B cell (primary cell): Measurements from ENCODE around the gene GJC1. TPM values are rescaled to one million over a fixed set of nuclear protein-coding genes. Genes with fewer than 3 reads are reported as not detected.

ENCODE experiments used
- ATAC-seq: fragments of 200-7000 bp; cut with Tn5 transposase; one replicate; pipeline ENCODE4 v1.10.0; 2021; ENCODE audit warnings: low read depth, mild to moderate bottlenecking, moderate number of reproducible peaks, moderate library complexity
- CTCF ChIA-PET: fragments of 350-600 bp; sonication (Branson Sonifier 250); formaldehyde crosslinking; loops from one replicate; lab custom pipeline; 2021; ENCODE audit warnings: antibody characterized with exemption, inconsistent platforms; lab: Charles Lee
- POLR2A ChIA-PET: fragments of 350-600 bp; sonication (Branson Sonifier 250); formaldehyde crosslinking; loops from one replicate; lab custom pipeline; 2021; ENCODE audit warnings: antibody characterized with exemption; lab: Charles Lee
- DNase-seq: peaks from one replicate; pipeline ENCODE4 v3.0.0; 2013
- H2AFZ ChIP-seq: 2 replicates; pipeline ENCODE4 v1.6.1; 2012; ENCODE audit warnings: mild to moderate bottlenecking, low read depth, low read length; ENCODE audit not compliant: insufficient read depth, poor library complexity, severe bottlenecking
- H3K27ac ChIP-seq, 2 donors: 1 replicate in 1 of 2; 2 replicates in 1 of 2; pipeline ENCODE4 v1.5.1; 2012 to 2013; ENCODE audit warnings: low read length in 2 of 2, mild to moderate bottlenecking in 2 of 2, moderate library complexity in 1 of 2
- H3K27me3 ChIP-seq, 4 experiments: fragments of 200-600 bp in 1 of 4; sonication (generic) in 1 of 4; replicated peaks in 1 of 4; 1 replicate in 2 of 4; 2 replicates in 2 of 4; pipeline versions ENCODE4 v1.6.1 to v1.7.0; 2013 to 2016; ENCODE audit warnings: low read length in 3 of 4, mild to moderate bottlenecking in 2 of 4, mixed read lengths in 1 of 4, moderate library complexity in 1 of 4; ENCODE audit not compliant: insufficient read depth in 4 of 4, control insufficient read depth in 3 of 4; ENCODE audit errors: control extremely low read depth in 1 of 4
- H3K36me3 ChIP-seq, 2 experiments: replicated peaks in 1 of 2; 1 replicate in 1 of 2; 2 replicates in 1 of 2; pipeline versions ENCODE4 v1.6.1 to v1.7.1; 2013; ENCODE audit warnings: low read length in 1 of 2; ENCODE audit not compliant: insufficient read depth in 2 of 2, control insufficient read depth in 1 of 2; ENCODE audit errors: control extremely low read depth in 1 of 2, extremely low read depth in 1 of 2
- H3K4me1 ChIP-seq, 2 donors: fragments of 200-600 bp in 1 of 2; sonication (generic) in 1 of 2; 1 replicate in 1 of 2; 2 replicates in 1 of 2; pipeline versions ENCODE4 v1.5.1 to v1.6.1; 2013 to 2017; ENCODE audit warnings: low read length in 2 of 2; ENCODE audit not compliant: control insufficient read depth in 2 of 2, insufficient read depth in 2 of 2
- H3K4me2 ChIP-seq: replicated peaks from 2 replicates; pipeline ENCODE3; 2012; ENCODE audit warnings: mild to moderate bottlenecking, low read depth, low read length; ENCODE audit not compliant: poor library complexity, severe bottlenecking
- H3K4me3 ChIP-seq, 5 experiments: fragments of 200-600 bp in 1 of 5; sonication (generic) in 1 of 5; 1 replicate in 3 of 5; 2 replicates in 2 of 5; pipeline versions ENCODE4 v1.5.1 to v1.7.0; 2011 to 2016; ENCODE audit warnings: low read length in 4 of 5, mild to moderate bottlenecking in 4 of 5, low read depth in 2 of 5, control low read depth in 1 of 5, moderate library complexity in 1 of 5; ENCODE audit not compliant: insufficient read depth in 1 of 5; ENCODE audit errors: control extremely low read depth in 1 of 5, extremely low read depth in 1 of 5
- H3K79me2 ChIP-seq: fragments of 200-600 bp; sonication (generic); one replicate; pipeline ENCODE4 v1.6.0; 2016; ENCODE audit warnings: low read length; ENCODE audit not compliant: control insufficient read depth, insufficient read depth
- H3K9ac ChIP-seq: fragments of 200-600 bp; sonication (generic); 2 replicates; pipeline ENCODE4 v1.6.1; 2017; ENCODE audit warnings: mild to moderate bottlenecking, low read length, moderate library complexity
- H3K9me3 ChIP-seq, 3 donors: one replicate each; pipeline versions ENCODE4 v1.6.1 to v1.7.1; 2013; ENCODE audit warnings: low read length in 2 of 3; ENCODE audit not compliant: control insufficient read depth in 2 of 3, insufficient read depth in 1 of 3; ENCODE audit errors: control extremely low read depth in 1 of 3
- H4K20me1 ChIP-seq: 2 replicates; pipeline ENCODE4 v1.6.0; 2012; ENCODE audit warnings: mild to moderate bottlenecking, low read length; ENCODE audit not compliant: insufficient read depth, control insufficient read depth, poor library complexity, severe bottlenecking
- H3K27ac Mint-ChIP-seq: one replicate; pipeline ENCODE4 v1.8.0; 2021; ENCODE audit warnings: mixed read lengths
- H3K27me3 Mint-ChIP-seq: one replicate; pipeline ENCODE4 v1.8.0; 2021; ENCODE audit warnings: mixed read lengths
- H3K4me1 Mint-ChIP-seq: one replicate; pipeline ENCODE4 v1.8.0; 2021; ENCODE audit warnings: mixed read lengths
- H3K4me3 Mint-ChIP-seq: one replicate; pipeline ENCODE4 v1.8.0; 2021; ENCODE audit warnings: mixed read lengths
- H3K9me3 Mint-ChIP-seq: one replicate; pipeline ENCODE4 v1.8.0; 2022; ENCODE audit warnings: mixed read lengths; ENCODE audit not compliant: insufficient read depth
- EZH2 ChIP-seq: IDR thresholded peaks from 2 replicates; pipeline ENCODE4 v1.6.1; 2012; ENCODE audit warnings: borderline replicate concordance, low read depth, mild to moderate bottlenecking, moderate library complexity, low read length; ENCODE audit not compliant: insufficient read depth, poor library complexity, severe bottlenecking
- WGBS: methylation state at CpG from one replicate; pipeline ENCODE4 v1.1.5; 2013; ENCODE audit warnings: missing lambda C conversion rate; ENCODE audit not compliant: insufficient coverage; 5-methylcytosine and 5-hydroxymethylcytosine counted together
- intact Hi-C: fragments of 100-400 bp; cut with micrococcal nuclease; formaldehyde crosslinking; loops from one replicate; pipeline ENCODE4 v1.10.0; 2022
- polyA plus RNA-seq: library from polyadenylated mRNA; depleted of rRNA; stranded (reverse); fragments of >200 nt; gene quantifications from 2 replicates; pipeline ENCODE4 v1.2.3, GENCODE V29; 2012
- total RNA-seq, 2 donors: library from RNA; stranded (reverse); fragments of 120-200 nt in 1 of 2; gene quantifications; 1 replicate in 1 of 2; 2 replicates in 1 of 2; pipeline versions ENCODE4 v1.2.3 to v1.2.4, GENCODE V29; 2013 to 2022
- TF ChIP-seq, protein P1 (sequence below): fragments of 200-600 bp; IDR thresholded peaks from one replicate; pipeline ENCODE4 v1.8.0; 2022; ENCODE audit warnings: antibody characterized with exemption, mild to moderate bottlenecking

The GJC1 gene
- total and polyA plus RNA-seq, 2 donors (not counting 1 experiment from before 2014, with no cell fraction given) = not detected

GRCh38 chr17:44846206-44846605 lies 16.1 kb upstream of the GJC1 start:
- CTCF ChIA-PET = interaction anchor here (1.2 kb wide), 1 partner anchor 17 kb away, joined by 3 read pairs; no protein-coding TSS in a partner anchor
- Histone ChIP-seq H4K20me1 (no peaks in the 10 kb centered on the region), H3K9me3 (no peaks in the 10 kb centered on the region), H3K27ac (no peak overlapping the region), H3K36me3 (peaks cover 3 to 8% of the 10 kb centered on the region in 2 experiments), H3K79me2 (no peaks in the 10 kb centered on the region), H3K4me3 (no peak overlapping the region), H2AFZ (no peak overlapping the region), H3K4me1 (no peaks in the 10 kb centered on the region), H3K27me3 (no peaks in the 10 kb centered on the region), H3K4me2 (no peak overlapping the region), H3K9ac (no peak overlapping the region)
- WGBS = 92% methylated on average over 7 of the region's 8 CpGs
- no peak for ATAC-seq
- Mint-ChIP-seq H3K4me3 (no peak overlapping the region), H3K9me3 (no peaks in the 10 kb centered on the region), H3K27ac (no peak overlapping the region), H3K27me3 (no peaks in the 10 kb centered on the region), H3K4me1 (peaks cover 8% of the 10 kb centered on the region)
- DNase-seq = no peak
- POLR2A ChIA-PET = no interaction called here
- TF ChIP-seq EZH2 = no peak
- TF ChIP-seq, protein P1, sequence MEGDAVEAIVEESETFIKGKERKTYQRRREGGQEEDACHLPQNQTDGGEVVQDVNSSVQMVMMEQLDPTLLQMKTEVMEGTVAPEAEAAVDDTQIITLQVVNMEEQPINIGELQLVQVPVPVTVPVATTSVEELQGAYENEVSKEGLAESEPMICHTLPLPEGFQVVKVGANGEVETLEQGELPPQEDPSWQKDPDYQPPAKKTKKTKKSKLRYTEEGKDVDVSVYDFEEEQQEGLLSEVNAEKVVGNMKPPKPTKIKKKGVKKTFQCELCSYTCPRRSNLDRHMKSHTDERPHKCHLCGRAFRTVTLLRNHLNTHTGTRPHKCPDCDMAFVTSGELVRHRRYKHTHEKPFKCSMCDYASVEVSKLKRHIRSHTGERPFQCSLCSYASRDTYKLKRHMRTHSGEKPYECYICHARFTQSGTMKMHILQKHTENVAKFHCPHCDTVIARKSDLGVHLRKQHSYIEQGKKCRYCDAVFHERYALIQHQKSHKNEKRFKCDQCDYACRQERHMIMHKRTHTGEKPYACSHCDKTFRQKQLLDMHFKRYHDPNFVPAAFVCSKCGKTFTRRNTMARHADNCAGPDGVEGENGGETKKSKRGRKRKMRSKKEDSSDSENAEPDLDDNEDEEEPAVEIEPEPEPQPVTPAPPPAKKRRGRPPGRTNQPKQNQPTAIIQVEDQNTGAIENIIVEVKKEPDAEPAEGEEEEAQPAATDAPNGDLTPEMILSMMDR = no peak
- intact Hi-C loops = no loop called here

- no peaks in the 10 kb centered on the region for H3K27me3 Mint-ChIP-seq
- Histone ChIP-seq H3K36me3 (no peaks in the 10 kb centered on the region), H2AFZ (no peak overlapping the region), H3K4me1 (no peaks in the 10 kb centered on the region), H4K20me1 (no peaks in the 10 kb centered on the region), H3K27me3 (no peaks in the 10 kb centered on the region), H3K27ac (no peak overlapping the region), H3K4me2 (no peak overlapping the region), H3K4me3 (no peak overlapping the region), H3K9me3 (no peaks in the 10 kb centered on the region), H3K79me2 (no peaks in the 10 kb centered on the region), H3K9ac (no peak overlapping the region)
- CTCF ChIA-PET = no interaction called here
- TF ChIP-seq, protein P1 = no peak
- no peak for TF ChIP-seq EZH2
- H3K27ac Mint-ChIP-seq = no peak overlapping the region
- no peaks in the 10 kb centered on the region for H3K4me1 Mint-ChIP-seq
- no peak overlapping the region for H3K4me3 Mint-ChIP-seq
- POLR2A ChIA-PET = no interaction called here
- ATAC-seq (no peak), DNase-seq (no peak)
- no peaks in the 10 kb centered on the region for H3K9me3 Mint-ChIP-seq
- 100% methylated on average over 1 of the region's 1 CpG for WGBS
- intact Hi-C loops = no loop called here
Observed at GRCh38 chr17:44844390-44844830, 14.3 kb upstream of the GJC1 start.
